OCI-LY7 (cell line): ENCODE data around the gene SLC38A9. TPM values are rescaled to one million over a fixed set of nuclear protein-coding genes. Genes with fewer than 3 reads are reported as not detected.

Experiments used
- BruUV-seq: library from RNA; stranded (reverse); fragments of 400-500 nt; replicated peaks from 2 replicates; lab custom pipeline; 2021; lab: Mats Ljungman, UMichigan
- CTCF ChIA-PET: fragments of 300-600 bp; sonication (Branson Sonifier 250); formaldehyde crosslinking; loops from one replicate; lab custom pipeline; 2022; ENCODE audit warnings: antibody characterized with exemption; ENCODE audit not compliant: unreplicated experiment; lab: Charles Lee
- POLR2A ChIA-PET: fragments of 300-600 bp; sonication (Branson Sonifier 250); formaldehyde crosslinking; loops from one replicate; lab custom pipeline; 2022; ENCODE audit warnings: antibody characterized with exemption; lab: Charles Lee
- DNase-seq: peaks from one replicate; pipeline ENCODE4 v3.0.0-alpha.2; 2015; ENCODE audit warnings: low spot score
- H2AFZ ChIP-seq: fragments of 200-600 bp; sonication (generic), shearing (Covaris generic); 2 replicates; pipeline ENCODE4 v1.6.1; 2014; ENCODE audit warnings: mild to moderate bottlenecking, antibody characterized with exemption, low read length, moderate library complexity
- H3K27ac ChIP-seq: fragments of 200-600 bp; sonication (generic); 2 replicates; pipeline ENCODE4 v1.5.1; 2014; ENCODE audit warnings: mixed run types, low read depth, mild to moderate bottlenecking, moderate library complexity, low read length, inconsistent platforms; ENCODE audit not compliant: poor library complexity, severe bottlenecking
- H3K36me3 ChIP-seq: fragments of 200-600 bp; sonication (generic); 2 replicates; pipeline ENCODE4 v1.6.1; 2014; ENCODE audit warnings: mild to moderate bottlenecking, antibody characterized with exemption, low read length, moderate library complexity, mixed read lengths; ENCODE audit not compliant: insufficient read depth
- H3K4me1 ChIP-seq: fragments of 200-600 bp; sonication (generic); 2 replicates; pipeline ENCODE4 v1.5.1; 2014; ENCODE audit warnings: mild to moderate bottlenecking, low read length; ENCODE audit not compliant: insufficient read depth, poor library complexity, severe bottlenecking
- H3K4me2 ChIP-seq: fragments of 200-600 bp; sonication (generic); 2 replicates; pipeline ENCODE4 v1.6.1; 2014; ENCODE audit warnings: mild to moderate bottlenecking, low read length
- H3K4me3 ChIP-seq: fragments of 200-600 bp; sonication (generic); 2 replicates; pipeline ENCODE4 v1.5.1; 2014; ENCODE audit warnings: mild to moderate bottlenecking, low read depth, low read length; ENCODE audit not compliant: poor library complexity, severe bottlenecking
- H3K79me2 ChIP-seq: fragments of 200-600 bp; sonication (generic); 2 replicates; pipeline ENCODE4 v1.6.1; 2016; ENCODE audit warnings: low read depth, mild to moderate bottlenecking, low read length, moderate library complexity, mixed read lengths; ENCODE audit not compliant: insufficient read depth
- H3K9me2 ChIP-seq: fragments of 200-600 bp; sonication (generic); 2 replicates; pipeline ENCODE4 v1.6.1; 2016; ENCODE audit warnings: mild to moderate bottlenecking, low read length, mixed read lengths; ENCODE audit not compliant: insufficient read depth
- H3K9me3 ChIP-seq: fragments of 200-600 bp; sonication (generic); 2 replicates; pipeline ENCODE4 v1.6.1; 2014; ENCODE audit warnings: mild to moderate bottlenecking, mixed run types, low read length, mixed read lengths
- H4K20me1 ChIP-seq: fragments of 200-600 bp; sonication (generic); 2 replicates; pipeline ENCODE4 v1.6.1; 2014; ENCODE audit warnings: mild to moderate bottlenecking, antibody characterized with exemption, low read length, moderate library complexity, mixed read lengths; ENCODE audit not compliant: insufficient read depth
- CTCF ChIP-seq: fragments of 200-600 bp; sonication (generic); conservative IDR thresholded peaks from 2 replicates; pipeline ENCODE4 v1.5.1; 2014; ENCODE audit warnings: mild to moderate bottlenecking, antibody characterized with exemption, low read length, moderate library complexity, mixed read lengths
- EZH2phosphoT487 ChIP-seq: fragments of 200-600 bp; sonication (generic); IDR thresholded peaks from 2 replicates; pipeline ENCODE4 v1.6.1; 2018; ENCODE audit warnings: low read depth, borderline replicate concordance, mild to moderate bottlenecking, mixed run types, antibody characterized with exemption, low read length, moderate library complexity, mixed read lengths
- intact Hi-C: fragments of 100-400 bp; cut with micrococcal nuclease; formaldehyde crosslinking; loops from one replicate; pipeline ENCODE4 v1.10.0; 2022; ENCODE audit not compliant: unreplicated experiment
- total RNA-seq, 2 experiments: library from RNA; depleted of rRNA in 1 of 2; stranded (reverse); fragments of >200 nt in 1 of 2; shearing (Covaris generic) in 1 of 2; gene quantifications; 2 replicates each; pipeline ENCODE4 v1.2.3, GENCODE V29; 2014 to 2022

Gene SLC38A9
- total RNA-seq, 2 experiments from 2014 or later, result 20.1 to 27.7 TPM

- Histone ChIP-seq H3K4me1 (no peaks in the 10 kb centered on the region), H4K20me1 (no peaks in the 10 kb centered on the region), H3K36me3 (no peaks in the 10 kb centered on the region), H3K79me2 (no peaks in the 10 kb centered on the region), H3K9me2 (no peaks in the 10 kb centered on the region), H3K27ac (no peak overlapping the region), H2AFZ (no peak overlapping the region), H3K4me3 (no peak overlapping the region), H3K4me2 (no peak overlapping the region), H3K9me3 (no peaks in the 10 kb centered on the region)
- no TSS peak for BruUV-seq
- TF ChIP-seq CTCF (no peak), EZH2phosphoT487 (no peak)
- DNase-seq, result no peak
- POLR2A ChIA-PET, result no interaction called here
- CTCF ChIA-PET, result no interaction called here
- intact Hi-C loops, result no loop called here
Measured at GRCh38 chr5:55594671-55595070, 117.5 kb downstream of the SLC38A9 start.

- Histone ChIP-seq H3K4me1 (no peaks in the 10 kb centered on the region), H3K4me2 (no peak overlapping the region), H2AFZ (no peak overlapping the region), H3K27ac (no peak overlapping the region), H3K4me3 (no peak overlapping the region), H3K79me2 (no peaks in the 10 kb centered on the region), H4K20me1 (no peaks in the 10 kb centered on the region), H3K9me2 (no peaks in the 10 kb centered on the region), H3K9me3 (no peaks in the 10 kb centered on the region), H3K36me3 (no peaks in the 10 kb centered on the region)
- intact Hi-C loops, result no loop called here
- TF ChIP-seq EZH2phosphoT487 (no peak), CTCF (no peak)
- DNase-seq, result no peak
- POLR2A ChIA-PET, result interaction anchor here (0.8 kb wide), 1 partner anchor 11 kb away, joined by 5 read pairs; no protein-coding TSS in a partner anchor
- CTCF ChIA-PET, result no interaction called here
- BruUV-seq, result no TSS peak
Measured at GRCh38 chr5:55593115-55593472, 119.0 kb downstream of the SLC38A9 start.

GRCh38 chr5:55592388-55593114 lies 119.6 kb downstream of the SLC38A9 start:
- Histone ChIP-seq H3K27ac (no peak overlapping the region), H4K20me1 (no peaks in the 10 kb centered on the region), H3K4me2 (no peak overlapping the region), H3K9me3 (no peaks in the 10 kb centered on the region), H3K4me3 (no peak overlapping the region), H3K36me3 (no peaks in the 10 kb centered on the region), H3K4me1 (no peaks in the 10 kb centered on the region), H2AFZ (no peak overlapping the region), H3K79me2 (no peaks in the 10 kb centered on the region), H3K9me2 (no peaks in the 10 kb centered on the region)
- POLR2A ChIA-PET, result interaction anchor here (0.8 kb wide), 1 partner anchor 11 kb away, joined by 5 read pairs; no protein-coding TSS in a partner anchor
- CTCF ChIA-PET, result no interaction called here
- no peak for DNase-seq
- BruUV-seq, result no TSS peak
- no peak for TF ChIP-seq EZH2phosphoT487
- TF ChIP-seq CTCF, result no peak
- intact Hi-C loops, result no loop called here
